NCI-H1105 (cell line): ENCODE measurements around the gene DDX27.

Experiments
- DNase-seq: peaks from one replicate; lab custom pipeline; 2025; lab: John Stamatoyannopoulos, UW

The DDX27 gene

GRCh38 chr20:49288784-49289696, 69.8 kb downstream of the DDX27 start:
- no peak for DNase-seq

- DNase-seq, result no peak
These were observed 71.5 kb downstream of the DDX27 start for GRCh38 chr20:49290608-49291191.

- no peak for DNase-seq
These were observed 72.0 kb downstream of the DDX27 start for GRCh38 chr20:49291200-49291599.

- no peak for DNase-seq
These were observed 72.8 kb downstream of the DDX27 start for GRCh38 chr20:49292010-49292409.

- DNase-seq, result no peak
These were observed 73.9 kb downstream of the DDX27 start for GRCh38 chr20:49293122-49293521.
